NCI-H774 (cell line): Measurements from ENCODE around the gene MAML2.
"Not testable (repeated sequence)": the region's sequence is repeated elsewhere in the genome, so short reads cannot be mapped to it uniquely, and the experiment has no call there.

Experiments used
- DNase-seq: peaks from one replicate; lab custom pipeline; 2025; lab: John Stamatoyannopoulos, UW

The MAML2 gene

GRCh38 chr11:96268527-96268926 is 74.5 kb downstream of the MAML2 start:
- DNase-seq: not testable (repeated sequence)

- DNase-seq: no peak
These were observed 75.4 kb downstream of the MAML2 start for GRCh38 chr11:96267496-96268032.

GRCh38 chr11:96267001-96267495 is 75.9 kb downstream of the MAML2 start:
- no peak for DNase-seq

- no peak for DNase-seq
These were observed 77.0 kb downstream of the MAML2 start for GRCh38 chr11:96265972-96266371.

- no peak for DNase-seq
These were observed 77.7 kb downstream of the MAML2 start for GRCh38 chr11:96265220-96265737.

GRCh38 chr11:96264364-96264763 is 78.6 kb downstream of the MAML2 start:
- no peak for DNase-seq

GRCh38 chr11:96263238-96263763 is 79.7 kb downstream of the MAML2 start:
- DNase-seq: no peak

- no peak for DNase-seq
These were observed 82.5 kb downstream of the MAML2 start for GRCh38 chr11:96260532-96260931.

- DNase-seq: no peak
These were observed 82.9 kb downstream of the MAML2 start for GRCh38 chr11:96260067-96260511.

- no peak for DNase-seq
These were observed 83.7 kb downstream of the MAML2 start for GRCh38 chr11:96259134-96259830.

GRCh38 chr11:96257972-96258934 is 84.7 kb downstream of the MAML2 start:
- no peak for DNase-seq

- DNase-seq: no peak
These were observed 86.0 kb downstream of the MAML2 start for GRCh38 chr11:96257036-96257435.

GRCh38 chr11:96256215-96257011 is 86.6 kb downstream of the MAML2 start:
- DNase-seq: no peak

- DNase-seq: no peak
These were observed 88.1 kb downstream of the MAML2 start for GRCh38 chr11:96254854-96255253.

GRCh38 chr11:96254087-96254486 is 88.9 kb downstream of the MAML2 start:
- no peak for DNase-seq

GRCh38 chr11:96246718-96247552 is 96.1 kb downstream of the MAML2 start:
- DNase-seq: no peak

- peak; percentile 90 for DNase-seq
These were observed 99.9 kb downstream of the MAML2 start for GRCh38 chr11:96242971-96243647.

- DNase-seq: no peak
These were observed 100.7 kb downstream of the MAML2 start for GRCh38 chr11:96242191-96242847.

GRCh38 chr11:96241331-96241841 is 101.6 kb downstream of the MAML2 start:
- DNase-seq: no peak
